Loucy (cell line): ENCODE measurements around the gene SEPTIN6.

Experiments used
- EZH2phosphoT487 ChIP-seq: fragments of 200-600 bp; IDR thresholded peaks from 2 replicates; pipeline ENCODE4 v1.6.1; 2018; ENCODE audit warnings: antibody characterized with exemption, mild to moderate bottlenecking, moderate library complexity, borderline replicate concordance
- TF ChIP-seq, protein P1 (sequence below): fragments of 200-600 bp; sonication (generic); conservative IDR thresholded peaks from 2 replicates; pipeline ENCODE4 v1.5.1; 2014; ENCODE audit warnings: mild to moderate bottlenecking, antibody characterized with exemption, low read length

DNA sequence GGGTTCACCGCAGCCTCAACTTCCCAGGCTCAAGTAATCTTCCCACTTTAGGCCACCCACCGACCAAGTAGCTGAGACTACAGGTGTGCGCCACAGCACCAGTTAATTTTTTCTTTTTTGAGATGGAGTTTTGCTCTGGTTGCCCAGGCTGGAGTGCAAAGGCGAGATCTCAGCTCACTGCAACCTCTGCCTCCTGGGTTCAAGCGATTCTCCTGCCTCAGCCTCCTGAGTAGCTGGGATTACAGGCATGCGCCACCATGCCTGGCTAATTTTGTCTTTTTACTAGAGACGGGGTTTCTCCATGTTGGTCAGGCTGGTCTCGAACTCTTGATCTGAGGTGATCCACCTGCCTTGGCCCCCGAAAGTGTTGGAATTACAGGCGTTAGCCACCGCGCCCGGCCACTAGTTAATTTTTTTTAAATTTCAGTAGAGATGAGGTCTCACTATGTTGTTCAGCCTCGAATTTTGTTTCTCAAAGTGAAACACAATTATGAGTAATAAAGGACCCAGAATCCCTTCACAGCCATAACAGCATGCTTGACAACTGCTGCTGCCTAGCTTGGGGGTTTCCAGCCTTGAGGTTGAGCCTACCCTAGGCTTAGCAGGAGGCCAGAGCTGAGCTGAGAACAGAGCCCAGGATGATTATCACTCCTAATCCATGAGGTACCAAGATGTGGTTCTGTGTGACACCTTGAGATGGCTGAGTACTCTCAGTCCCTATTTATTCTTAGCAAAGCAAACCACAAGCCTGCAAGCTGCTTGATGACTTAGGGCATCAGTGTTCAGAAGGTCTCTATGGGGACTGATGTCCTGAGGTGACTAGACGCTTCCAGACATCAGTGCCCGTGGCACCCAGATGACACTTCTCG lies 45.2 kb downstream of the SEPTIN6 start:
- TF ChIP-seq, protein P1, sequence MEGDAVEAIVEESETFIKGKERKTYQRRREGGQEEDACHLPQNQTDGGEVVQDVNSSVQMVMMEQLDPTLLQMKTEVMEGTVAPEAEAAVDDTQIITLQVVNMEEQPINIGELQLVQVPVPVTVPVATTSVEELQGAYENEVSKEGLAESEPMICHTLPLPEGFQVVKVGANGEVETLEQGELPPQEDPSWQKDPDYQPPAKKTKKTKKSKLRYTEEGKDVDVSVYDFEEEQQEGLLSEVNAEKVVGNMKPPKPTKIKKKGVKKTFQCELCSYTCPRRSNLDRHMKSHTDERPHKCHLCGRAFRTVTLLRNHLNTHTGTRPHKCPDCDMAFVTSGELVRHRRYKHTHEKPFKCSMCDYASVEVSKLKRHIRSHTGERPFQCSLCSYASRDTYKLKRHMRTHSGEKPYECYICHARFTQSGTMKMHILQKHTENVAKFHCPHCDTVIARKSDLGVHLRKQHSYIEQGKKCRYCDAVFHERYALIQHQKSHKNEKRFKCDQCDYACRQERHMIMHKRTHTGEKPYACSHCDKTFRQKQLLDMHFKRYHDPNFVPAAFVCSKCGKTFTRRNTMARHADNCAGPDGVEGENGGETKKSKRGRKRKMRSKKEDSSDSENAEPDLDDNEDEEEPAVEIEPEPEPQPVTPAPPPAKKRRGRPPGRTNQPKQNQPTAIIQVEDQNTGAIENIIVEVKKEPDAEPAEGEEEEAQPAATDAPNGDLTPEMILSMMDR, result no peak
- TF ChIP-seq EZH2phosphoT487, result no peak
